HG02759 (cell line): ENCODE results near the gene RIPOR3.
"Not testable (repeated sequence)": the region's sequence is repeated elsewhere in the genome, so short reads cannot be mapped to it uniquely, and the experiment has no call there.

Source experiments
- ATAC-seq: cut with Tn5 transposase; IDR thresholded peaks from one replicate; pipeline ENCODE4 v1.9.1; 2021; ENCODE audit warnings: mild to moderate bottlenecking, moderate library complexity; ENCODE audit not compliant: unreplicated experiment

RIPOR3 gene

DNA sequence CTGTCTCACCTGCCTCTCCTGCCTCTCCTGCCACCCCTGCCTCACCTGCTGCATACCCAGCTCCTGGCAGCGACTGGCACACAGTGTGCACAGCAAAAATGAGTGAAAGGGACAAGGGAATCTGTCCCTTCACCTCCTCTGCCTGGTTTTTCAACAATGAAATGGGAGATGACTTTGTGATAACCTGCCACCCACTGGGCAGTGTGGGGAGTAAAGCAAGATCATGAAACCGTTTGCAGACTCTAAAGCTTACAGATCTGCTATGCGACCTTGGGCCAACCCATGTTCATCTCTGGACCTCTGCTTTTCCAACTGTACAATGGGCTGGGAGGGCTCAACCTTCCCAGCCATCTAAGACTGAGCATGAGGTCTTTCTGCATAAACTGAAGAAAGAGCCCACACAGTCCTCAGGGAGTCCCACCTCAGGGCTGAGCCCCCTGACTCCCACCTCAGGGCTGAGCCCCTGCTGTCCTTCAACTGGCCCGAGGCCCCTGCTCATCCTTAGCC, 81.1 kb downstream of the RIPOR3 start:
- ATAC-seq = no peak

- ATAC-seq = no peak
Measured at GRCh38 chr20:50609438-50609989, 81.8 kb downstream of the RIPOR3 start.

- no peak for ATAC-seq
Measured at GRCh38 chr20:50608750-50609104, 82.6 kb downstream of the RIPOR3 start.

DNA sequence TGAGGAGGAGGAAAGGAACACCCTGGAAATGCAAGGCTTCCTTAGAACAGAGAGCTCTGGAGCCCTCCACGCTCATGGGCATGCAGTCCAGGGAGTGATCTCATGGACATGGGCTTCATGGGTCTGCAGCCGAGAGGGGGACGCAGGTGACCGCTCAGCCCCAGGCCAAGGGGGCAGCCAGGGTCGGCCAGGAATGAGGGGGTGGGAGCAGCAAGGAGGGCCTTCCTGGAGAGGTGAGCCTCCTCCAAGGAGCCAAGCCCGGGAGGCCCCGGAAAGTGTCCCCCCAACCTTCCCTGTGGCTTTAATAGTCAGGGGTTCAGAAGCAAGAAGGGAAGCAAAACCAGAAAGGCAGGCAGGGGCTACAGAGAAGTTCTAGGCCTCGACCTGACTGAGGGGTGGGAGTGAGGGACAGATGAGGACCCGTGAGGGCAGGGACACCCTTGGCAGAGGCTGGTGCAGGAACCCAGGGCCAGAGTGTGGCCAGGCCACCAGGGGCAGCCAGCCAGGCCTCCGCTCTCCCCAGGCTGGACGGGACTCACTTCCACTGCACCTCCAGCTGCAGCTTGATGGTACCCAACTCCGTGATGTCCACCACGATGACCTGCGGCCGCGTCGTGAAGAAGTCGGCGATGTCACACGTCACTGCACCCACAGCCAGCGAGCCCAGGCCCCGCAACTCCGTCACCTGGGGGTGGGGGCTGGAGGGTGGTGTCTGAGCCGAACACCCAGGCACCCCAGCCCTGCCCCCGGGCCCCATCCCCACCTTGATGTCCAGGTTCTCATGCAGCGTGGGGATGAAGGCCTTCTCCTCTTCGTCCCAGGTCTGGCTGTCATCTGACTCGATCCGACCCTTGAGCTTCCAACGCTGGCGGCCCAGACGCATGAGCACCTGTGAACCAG, 83.2 kb downstream of the RIPOR3 start:
- ATAC-seq = no peak

GRCh38 chr20:50607436-50607835, 83.9 kb downstream of the RIPOR3 start:
- no peak for ATAC-seq

DNA sequence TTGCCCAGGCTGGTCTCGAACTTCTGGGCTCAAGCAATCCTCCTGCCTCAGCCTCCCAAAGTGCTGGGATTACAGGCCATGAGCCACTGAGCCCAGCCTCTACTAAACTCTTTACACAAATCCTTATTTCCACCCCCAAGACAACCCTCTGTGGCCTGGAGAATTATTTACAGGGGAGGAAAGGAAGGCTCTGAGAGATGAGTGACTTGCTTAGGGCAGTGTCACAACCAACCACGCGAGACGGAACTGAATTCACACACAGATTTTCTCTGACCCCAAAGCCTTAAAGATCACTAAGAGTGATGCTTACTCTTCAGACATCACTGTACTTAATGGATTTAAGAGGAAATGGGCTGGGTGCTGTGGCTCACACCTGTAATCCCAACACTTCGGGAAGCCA, 86.2 kb downstream of the RIPOR3 start:
- no peak for ATAC-seq

DNA sequence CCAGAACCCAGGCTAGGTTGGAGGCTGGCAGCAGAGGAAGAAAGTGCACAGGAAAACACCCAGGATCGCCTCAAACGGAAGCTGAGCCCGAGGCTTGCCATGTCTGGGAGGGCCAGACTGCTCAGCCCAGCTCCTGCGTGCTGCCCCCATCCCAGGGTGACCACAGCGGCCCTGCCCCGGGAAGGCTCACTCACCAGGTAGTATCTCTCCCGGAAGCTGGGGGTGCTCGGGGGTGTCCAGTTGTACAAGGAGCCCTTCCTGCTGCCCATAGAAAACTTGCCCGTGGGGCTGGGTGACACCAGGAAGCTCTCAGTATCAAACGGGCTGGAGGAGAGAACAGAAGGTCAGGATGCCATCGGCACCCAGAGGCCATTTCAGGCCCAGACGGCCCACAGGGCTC, 86.9 kb downstream of the RIPOR3 start:
- no peak for ATAC-seq

- no peak for ATAC-seq
Measured at GRCh38 chr20:50602432-50603088, 88.8 kb downstream of the RIPOR3 start.

DNA sequence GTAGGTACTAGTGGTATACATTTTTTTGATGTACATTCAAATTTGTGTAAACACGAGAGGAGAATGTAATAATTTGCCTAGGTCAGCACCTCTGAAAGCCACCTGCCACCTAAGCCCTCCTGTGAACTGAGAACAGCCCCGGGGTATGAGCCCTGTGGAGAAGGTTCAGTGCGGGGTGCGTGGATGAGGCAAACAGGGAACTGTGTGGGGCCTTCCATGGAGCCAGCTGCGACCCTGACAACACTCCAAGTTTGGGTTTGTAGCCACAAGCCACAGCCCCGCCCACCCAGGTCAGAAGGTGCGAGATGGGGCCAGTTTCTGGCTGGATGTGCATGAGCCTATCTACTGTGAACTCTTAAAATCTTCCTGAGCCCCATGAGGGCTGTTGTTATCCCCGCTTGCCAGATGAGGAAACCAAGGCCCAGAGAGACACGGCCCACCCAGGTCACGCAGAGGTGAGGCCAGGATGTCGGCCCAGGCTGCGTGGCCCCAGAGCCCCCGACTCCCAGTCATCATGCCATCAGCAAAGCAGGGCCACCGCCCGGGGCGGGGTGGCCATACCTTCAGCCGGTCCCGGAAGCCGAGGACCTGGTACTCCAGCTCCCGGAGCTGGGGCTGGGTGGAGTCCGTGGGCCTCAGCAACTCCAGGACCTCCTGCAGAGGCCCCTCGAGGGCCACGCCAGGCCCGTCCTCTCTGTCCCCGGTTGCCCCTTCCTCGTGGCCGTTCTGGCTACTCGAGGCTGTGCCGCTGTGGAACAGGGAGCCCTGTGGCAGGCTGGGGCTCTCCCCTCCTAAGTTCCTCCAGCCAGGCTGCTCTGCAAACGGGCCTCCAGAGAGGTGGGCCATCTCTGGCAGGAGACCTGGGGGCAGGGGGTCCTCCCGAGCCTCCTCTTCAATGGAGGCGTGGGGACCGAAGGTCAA, 89.6 kb downstream of the RIPOR3 start:
- ATAC-seq = no peak

DNA sequence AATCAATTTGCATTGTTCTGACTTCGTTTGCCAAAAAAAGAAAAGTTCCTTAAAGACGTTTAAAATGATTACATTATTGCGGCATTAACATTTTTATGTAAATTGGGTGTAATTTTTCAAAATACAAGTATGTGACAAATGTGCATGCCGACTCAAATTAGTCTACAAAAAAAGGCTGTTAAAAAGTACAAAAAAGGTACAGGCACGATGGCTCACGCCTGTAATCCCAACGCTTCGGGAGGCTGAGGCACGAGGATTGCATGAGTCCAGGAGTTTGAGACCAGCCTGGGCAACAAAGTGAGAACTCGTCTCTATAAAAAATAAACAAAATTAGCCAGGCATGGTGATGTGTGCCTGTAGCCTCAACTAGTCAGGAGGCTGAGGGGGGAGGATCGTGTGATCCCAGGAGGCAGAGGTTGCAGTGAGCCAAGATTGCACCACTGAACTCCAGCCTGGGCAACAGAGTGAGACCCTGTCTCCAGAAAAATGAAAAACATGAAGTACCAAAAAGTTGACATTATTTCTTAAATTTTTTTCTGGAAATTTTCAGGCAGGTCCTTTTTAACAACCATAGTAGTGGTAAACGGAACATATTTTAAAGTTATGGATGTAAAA, 91.0 kb downstream of the RIPOR3 start:
- ATAC-seq = no peak

DNA sequence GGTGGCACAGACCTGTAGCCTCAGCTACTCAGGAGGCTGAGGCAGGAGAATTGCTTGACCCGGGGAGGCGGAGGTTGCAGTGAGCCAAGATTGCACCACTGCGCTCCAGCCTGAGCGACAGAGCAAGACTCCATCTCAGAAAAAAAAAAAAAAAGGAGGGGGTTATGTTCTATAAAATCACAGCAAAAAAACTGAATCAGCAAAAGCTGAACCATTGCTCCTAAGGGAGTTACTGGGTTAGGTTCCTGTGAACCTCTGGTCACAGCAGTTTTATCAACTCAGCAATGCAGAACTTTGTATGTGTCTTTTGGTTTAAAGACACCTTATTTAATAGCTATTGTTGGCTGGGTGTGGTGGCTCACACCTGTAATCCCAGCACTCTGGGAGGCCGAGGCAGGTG, 92.6 kb downstream of the RIPOR3 start:
- not testable (repeated sequence) for ATAC-seq

DNA sequence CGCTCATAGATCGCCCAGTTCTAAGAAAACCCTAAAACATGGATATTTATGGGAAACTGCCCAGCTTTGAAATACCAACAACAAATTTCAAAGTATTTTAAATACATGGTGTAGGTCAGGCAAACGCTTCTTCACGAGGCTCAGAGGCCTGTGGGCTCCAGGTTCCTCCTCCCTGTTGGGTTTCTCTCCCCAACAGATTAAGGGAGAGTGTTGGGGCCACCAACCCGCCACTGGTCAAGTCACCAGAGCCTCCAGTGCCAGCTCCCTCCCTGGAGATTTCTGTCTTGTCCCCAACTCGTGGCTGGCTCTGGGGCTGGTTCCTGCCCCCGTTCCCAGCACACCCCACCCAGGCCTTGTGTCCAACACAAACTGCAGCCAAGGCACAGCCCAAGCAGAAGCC, 93.3 kb downstream of the RIPOR3 start:
- ATAC-seq = no peak

DNA sequence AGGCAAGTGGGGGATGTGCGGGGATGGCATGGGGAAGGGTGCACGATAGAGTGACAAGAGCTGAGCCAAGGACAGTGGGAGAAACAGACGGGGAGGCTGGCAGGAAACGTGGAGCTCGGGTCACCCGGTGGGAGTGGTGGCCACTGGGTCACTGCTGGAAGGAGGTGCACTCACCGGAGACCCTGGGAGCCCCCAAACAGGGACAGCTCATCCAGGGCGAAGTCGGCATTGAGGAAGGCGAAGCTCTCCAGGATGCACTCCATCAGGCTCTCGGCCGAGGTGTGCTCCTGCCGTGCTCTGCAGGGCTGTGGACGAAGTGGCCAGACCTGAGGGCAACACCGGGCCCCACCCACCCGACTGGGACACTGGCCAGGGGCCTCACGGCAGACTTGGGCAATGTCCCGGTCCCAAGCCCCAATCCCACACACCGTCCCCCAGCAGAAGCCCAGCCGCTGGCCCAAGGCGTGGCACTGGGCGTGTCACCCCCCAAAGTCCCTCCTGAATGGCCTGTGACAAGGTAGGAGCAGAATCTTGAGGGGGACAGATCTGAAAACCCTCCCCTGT, 93.9 kb downstream of the RIPOR3 start:
- no peak for ATAC-seq

- ATAC-seq = no peak
Measured at GRCh38 chr20:50596694-50597021, 94.7 kb downstream of the RIPOR3 start.

GRCh38 chr20:50595988-50596693, 95.2 kb downstream of the RIPOR3 start:
- no peak for ATAC-seq

- no peak for ATAC-seq
Measured at GRCh38 chr20:50595433-50595895, 95.9 kb downstream of the RIPOR3 start.

DNA sequence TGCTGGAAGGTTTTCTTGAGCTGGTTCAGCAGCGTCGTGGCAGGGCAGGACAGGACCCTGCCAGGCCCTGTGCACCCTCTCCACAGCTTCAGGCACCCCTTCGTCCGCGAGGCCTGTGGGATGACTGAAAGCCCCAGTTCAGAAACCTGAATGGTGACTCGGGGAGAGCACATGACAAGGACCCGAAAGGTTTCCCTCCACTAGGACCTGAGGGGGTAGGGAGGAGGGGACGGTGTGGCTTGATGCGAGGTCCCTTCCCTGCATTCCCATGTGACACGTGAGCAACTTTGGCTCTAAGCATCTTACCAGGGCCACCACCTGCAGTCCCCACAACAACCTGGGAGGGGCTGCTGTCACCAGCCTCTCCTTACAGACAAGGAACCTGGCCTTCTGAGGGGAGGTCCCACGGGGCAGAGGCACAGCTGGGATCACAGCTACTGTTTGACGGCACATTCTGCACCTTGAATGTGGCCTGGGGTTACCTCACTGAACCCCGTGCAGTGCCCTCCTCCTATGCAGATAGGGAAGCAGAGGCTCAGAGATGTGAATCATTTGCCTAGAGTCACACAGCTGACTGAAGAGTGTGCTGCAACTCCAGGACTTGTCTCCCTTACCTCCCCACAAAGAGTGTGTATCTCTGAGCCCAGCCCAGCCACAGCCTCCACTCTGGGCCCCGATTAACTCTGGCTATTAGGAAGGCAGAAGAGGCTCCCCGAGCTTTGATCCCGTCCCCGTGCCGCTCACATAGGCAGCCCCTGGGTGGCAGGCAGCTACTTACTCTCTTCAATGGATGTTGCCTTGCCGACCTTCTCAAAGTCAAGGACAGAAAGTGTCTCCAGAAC, 96.5 kb downstream of the RIPOR3 start:
- ATAC-seq = no peak

DNA sequence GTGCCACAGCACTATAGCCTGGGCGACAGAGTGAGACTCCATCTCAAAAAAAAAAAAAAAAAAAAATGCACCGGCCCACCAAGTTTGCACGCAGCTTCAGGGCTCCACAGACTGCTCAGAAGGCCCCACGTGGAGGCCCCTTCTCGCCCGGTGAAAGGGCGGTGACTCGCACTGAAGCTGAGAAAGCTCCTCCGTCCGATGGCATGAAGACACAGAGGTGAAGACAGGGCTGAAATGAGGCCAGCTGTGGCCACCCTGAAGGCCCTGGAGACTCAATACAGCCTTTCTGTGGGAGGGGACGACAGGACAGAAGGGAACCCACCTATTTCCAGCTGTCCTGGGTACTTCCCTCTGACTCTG, 97.1 kb downstream of the RIPOR3 start:
- ATAC-seq = no peak

DNA sequence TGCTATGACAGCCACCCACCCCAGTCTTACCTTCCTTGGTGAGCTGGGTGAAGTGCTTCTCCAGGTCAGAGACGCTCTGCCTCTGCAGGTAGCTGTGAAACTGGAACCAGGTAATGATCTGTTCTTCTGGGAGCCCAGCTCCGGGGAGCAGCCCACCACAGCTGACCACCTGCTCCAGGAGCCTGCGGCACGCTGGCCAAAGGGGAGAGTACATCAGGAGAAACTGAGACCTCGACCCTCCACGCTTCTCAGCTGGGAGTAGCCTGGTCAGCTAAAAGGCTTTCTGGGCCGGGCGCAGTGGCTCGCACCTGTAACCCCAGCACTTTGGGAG, 98.4 kb downstream of the RIPOR3 start:
- ATAC-seq = no peak
